K562 (cell line): Measurements from ENCODE around the gene HELZ. TPM values are rescaled to one million over a fixed set of nuclear protein-coding genes. Genes with fewer than 3 reads are reported as not detected.

Experiments used
- MYC ChIP-seq, 2 experiments: fragments of 250-450 bp in 1 of 2; sonication (Bioruptor Pico) in 1 of 2; IDR thresholded peaks; 2 replicates each; pipeline versions ENCODE4 v1.5.1 to v1.6.1; 2012 to 2021; ENCODE audit warnings: low read depth in 2 of 2, borderline replicate concordance in 1 of 2, improper control_type of control experiment in 1 of 2, low read length in 1 of 2, mild to moderate bottlenecking in 1 of 2, moderate library complexity in 1 of 2
- PHF20 ChIP-seq: fragments of 450-650 bp; IDR thresholded peaks from 2 replicates; pipeline ENCODE4 v1.6.1; 2018; ENCODE audit not compliant: partially characterized antibody
- SNIP1 ChIP-seq: fragments of 450-650 bp; IDR thresholded peaks from 2 replicates; pipeline ENCODE4 v1.7.1; 2017; ENCODE audit warnings: low read depth, mild to moderate bottlenecking
- STAT5A ChIP-seq: IDR thresholded peaks from 2 replicates; pipeline ENCODE4 v1.6.1; 2012; ENCODE audit warnings: low read length, inconsistent platforms, borderline replicate concordance
- polyA plus RNA-seq, 8 experiments: library from polyadenylated mRNA; depleted of rRNA in 4 of 8; stranded (reverse) in 5 of 8; unstranded in 3 of 8; fragments of >200 nt; fragmentation: Nextera tagmentation in 2 of 8; fragmentation: Illumina TruSeq in 1 of 8; extraction: Ambion mirVana in 2 of 8; extraction: Trizol in 1 of 8; gene quantifications; 2 replicates each; pipeline versions ENCODE4 v1.2.1 to v1.2.3, GENCODE V29; 2011 to 2014; ENCODE audit warnings: inconsistent platforms in 1 of 8, missing spikeins in 1 of 8
- total RNA-seq, 7 experiments: library from RNA; depleted of rRNA in 6 of 7; stranded (reverse); fragments of >200 nt in 6 of 7; fragmentation: Illumina TruSeq in 2 of 7; extraction: Trizol in 2 of 7; gene quantifications; 2 replicates each; pipeline versions ENCODE4 v1.2.1 to v1.2.3, GENCODE V29; 2011 to 2021; ENCODE audit warnings: low replicate concordance in 1 of 7
- TF ChIP-seq, protein P1 (sequence below), 2 experiments: fragments of 450-650 bp; formaldehyde crosslinking in 1 of 2; IDR thresholded peaks; 2 replicates each; pipeline versions ENCODE4 v1.4.0 to v1.6.1; 2014 to 2020; ENCODE audit warnings: mild to moderate bottlenecking in 2 of 2, borderline replicate concordance in 1 of 2, low read depth in 1 of 2

The HELZ gene
- total and polyA plus RNA-seq, 9 of the 15 experiments (the other 6 are each of a cell fraction or from before 2014, with no cell fraction given), result 5.2 to 39.8 (median 17.3) TPM

DNA sequence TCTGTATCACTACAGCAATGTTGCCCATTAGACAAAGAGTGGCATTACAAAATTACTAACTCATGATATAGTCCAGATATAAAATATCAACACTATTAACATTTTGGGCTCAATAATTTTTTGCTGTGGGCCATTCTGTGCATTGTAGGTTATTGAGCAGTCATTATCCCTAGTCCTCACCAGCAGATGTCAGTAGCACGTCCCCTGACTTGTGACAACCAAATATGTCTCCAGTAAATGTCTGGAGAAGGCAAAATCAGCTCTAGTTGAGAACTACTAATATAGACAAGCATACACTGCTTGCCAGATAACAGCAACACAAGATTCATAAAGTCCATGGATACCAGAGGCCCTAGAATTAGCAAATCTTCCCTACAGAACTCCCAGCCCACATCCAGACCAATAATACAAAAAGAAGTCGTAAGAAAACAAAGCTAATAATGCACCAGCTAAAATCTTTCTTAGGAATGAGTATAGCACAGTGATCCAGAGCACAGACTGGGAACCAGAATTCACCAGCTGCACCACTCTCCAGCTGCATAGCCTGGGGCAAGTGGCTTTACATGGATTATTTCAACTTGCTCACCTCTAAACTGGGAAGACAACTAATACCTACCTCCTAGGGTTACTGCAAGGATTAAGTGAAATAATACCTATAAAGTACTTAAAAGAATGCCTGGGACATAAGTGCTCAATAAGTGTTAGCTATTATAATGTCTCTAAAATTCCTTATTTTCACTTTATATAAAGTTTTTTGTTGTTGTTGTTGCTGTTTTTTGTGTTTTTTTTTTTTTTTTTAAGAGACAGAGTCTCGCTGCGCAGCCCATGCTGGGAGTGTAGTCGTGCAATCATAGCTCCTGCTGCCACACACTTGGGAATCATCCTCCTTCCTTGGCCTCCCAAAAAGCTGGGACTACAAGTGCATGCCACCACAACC lies 23.7 kb downstream of the HELZ start (continued):
- TF ChIP-seq, protein P1, sequence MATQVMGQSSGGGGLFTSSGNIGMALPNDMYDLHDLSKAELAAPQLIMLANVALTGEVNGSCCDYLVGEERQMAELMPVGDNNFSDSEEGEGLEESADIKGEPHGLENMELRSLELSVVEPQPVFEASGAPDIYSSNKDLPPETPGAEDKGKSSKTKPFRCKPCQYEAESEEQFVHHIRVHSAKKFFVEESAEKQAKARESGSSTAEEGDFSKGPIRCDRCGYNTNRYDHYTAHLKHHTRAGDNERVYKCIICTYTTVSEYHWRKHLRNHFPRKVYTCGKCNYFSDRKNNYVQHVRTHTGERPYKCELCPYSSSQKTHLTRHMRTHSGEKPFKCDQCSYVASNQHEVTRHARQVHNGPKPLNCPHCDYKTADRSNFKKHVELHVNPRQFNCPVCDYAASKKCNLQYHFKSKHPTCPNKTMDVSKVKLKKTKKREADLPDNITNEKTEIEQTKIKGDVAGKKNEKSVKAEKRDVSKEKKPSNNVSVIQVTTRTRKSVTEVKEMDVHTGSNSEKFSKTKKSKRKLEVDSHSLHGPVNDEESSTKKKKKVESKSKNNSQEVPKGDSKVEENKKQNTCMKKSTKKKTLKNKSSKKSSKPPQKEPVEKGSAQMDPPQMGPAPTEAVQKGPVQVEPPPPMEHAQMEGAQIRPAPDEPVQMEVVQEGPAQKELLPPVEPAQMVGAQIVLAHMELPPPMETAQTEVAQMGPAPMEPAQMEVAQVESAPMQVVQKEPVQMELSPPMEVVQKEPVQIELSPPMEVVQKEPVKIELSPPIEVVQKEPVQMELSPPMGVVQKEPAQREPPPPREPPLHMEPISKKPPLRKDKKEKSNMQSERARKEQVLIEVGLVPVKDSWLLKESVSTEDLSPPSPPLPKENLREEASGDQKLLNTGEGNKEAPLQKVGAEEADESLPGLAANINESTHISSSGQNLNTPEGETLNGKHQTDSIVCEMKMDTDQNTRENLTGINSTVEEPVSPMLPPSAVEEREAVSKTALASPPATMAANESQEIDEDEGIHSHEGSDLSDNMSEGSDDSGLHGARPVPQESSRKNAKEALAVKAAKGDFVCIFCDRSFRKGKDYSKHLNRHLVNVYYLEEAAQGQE (IDR thresholded peaks at IDR 0.05; ENCODE audit: borderline replicate concordance), result peak; percentile 39; the same call in 1 of the 2 replicates
- TF ChIP-seq, protein P1 (CRISPR knock-in tag; IDR thresholded peaks at IDR 0.05; ENCODE audit: low read depth), result no peak
- TF ChIP-seq MYC (IDR thresholded peaks at IDR 0.05; ENCODE audit: low read depth, low read length), result no peak
- no peak for TF ChIP-seq MYC (CRISPR knock-in tag; IDR thresholded peaks at IDR 0.05; ENCODE audit: borderline replicate concordance, low read depth)
- TF ChIP-seq STAT5A, result no peak
- no peak for TF ChIP-seq SNIP1
- TF ChIP-seq PHF20, result no peak
